IMR-90 (cell line): ENCODE measurements around the gene PXDC1. TPM values are rescaled to one million over a fixed set of nuclear protein-coding genes. Genes with fewer than 3 reads are reported as not detected.

Experiments used
- ATAC-seq: fragments of 200-7000 bp; cut with Tn5 transposase; 2 replicates; pipeline ENCODE4 v1.9.1; 2020; ENCODE audit warnings: low read depth, mild to moderate bottlenecking, moderate library complexity
- BruUV-seq: library from RNA; stranded (reverse); fragments of 400-500 nt; replicated peaks from 2 replicates; lab custom pipeline; 2021; lab: Mats Ljungman, UMichigan
- CTCF ChIA-PET: fragments of 300-600 bp; formaldehyde crosslinking; extraction: SDS; loops from one replicate; lab custom pipeline; 2021; ENCODE audit warnings: antibody characterized with exemption; lab: Yijun Ruan, JAX
- POLR2A ChIA-PET: fragments of 300-600 bp; sonication (Branson Sonifier 250); formaldehyde crosslinking; loops from one replicate; lab custom pipeline; 2022; ENCODE audit warnings: antibody characterized with exemption; ENCODE audit not compliant: unreplicated experiment; lab: Charles Lee
- DNase-seq: peaks from one replicate; pipeline ENCODE4 v3.0.0; 2013
- H2AFZ ChIP-seq: replicated peaks from 2 replicates; pipeline ENCODE3; 2013; ENCODE audit warnings: low read length, mild to moderate bottlenecking; ENCODE audit not compliant: poor library complexity
- H2AK5ac ChIP-seq: 2 replicates; pipeline ENCODE4 v1.6.1; 2013; ENCODE audit warnings: low read depth, low read length, inconsistent platforms
- H2AK9ac ChIP-seq: replicated peaks from 2 replicates; pipeline ENCODE3; 2013; ENCODE audit warnings: mild to moderate bottlenecking, low read depth, low read length, moderate library complexity; ENCODE audit not compliant: poor library complexity
- H2BK120ac ChIP-seq: 2 replicates; pipeline ENCODE4 v1.6.1; 2013; ENCODE audit warnings: low read depth, low read length, inconsistent platforms
- H2BK15ac ChIP-seq: 3 replicates; pipeline ENCODE4 v1.6.1; 2013; ENCODE audit warnings: low read depth, low read length, inconsistent platforms
- H2BK20ac ChIP-seq: 2 replicates; pipeline ENCODE4 v1.6.1; 2013; ENCODE audit warnings: low read depth, mild to moderate bottlenecking, inconsistent platforms, low read length, moderate library complexity
- H2BK5ac ChIP-seq: 2 replicates; pipeline ENCODE4 v1.6.1; 2013; ENCODE audit warnings: mild to moderate bottlenecking, low read depth, low read length, inconsistent platforms; ENCODE audit not compliant: poor library complexity, severe bottlenecking
- H3K14ac ChIP-seq: replicated peaks from 2 replicates; pipeline ENCODE4 v1.6.1; 2013; ENCODE audit warnings: low read depth, low read length, inconsistent platforms
- H3K18ac ChIP-seq: 2 replicates; pipeline ENCODE4 v1.6.1; 2013; ENCODE audit warnings: low read depth, low read length, control low read depth
- H3K23ac ChIP-seq: 2 replicates; pipeline ENCODE4 v1.6.1; 2013; ENCODE audit warnings: low read depth, low read length, inconsistent platforms
- H3K27ac ChIP-seq: 2 replicates; pipeline ENCODE4 v1.5.1; 2013; ENCODE audit warnings: mild to moderate bottlenecking, control low read depth, low read length; ENCODE audit not compliant: insufficient read depth
- H3K27me3 ChIP-seq: 2 replicates; pipeline ENCODE4 v1.6.1; 2013; ENCODE audit warnings: low read length; ENCODE audit not compliant: control insufficient read depth, insufficient read depth
- H3K36me3 ChIP-seq: 2 replicates; pipeline ENCODE4 v1.6.1; 2013; ENCODE audit warnings: low read length, mixed read lengths; ENCODE audit not compliant: control insufficient read depth, insufficient read depth
- H3K4ac ChIP-seq: 2 replicates; pipeline ENCODE4 v1.6.1; 2013; ENCODE audit warnings: low read depth, low read length, inconsistent platforms
- H3K4me1 ChIP-seq: 2 replicates; pipeline ENCODE4 v1.6.1; 2013; ENCODE audit warnings: low read length, mixed read lengths; ENCODE audit not compliant: control insufficient read depth, insufficient read depth
- H3K4me2 ChIP-seq: 2 replicates; pipeline ENCODE4 v1.6.1; 2013; ENCODE audit warnings: low read depth, mild to moderate bottlenecking, control low read depth, low read length, moderate library complexity
- H3K4me3 ChIP-seq: 2 replicates; pipeline ENCODE4 v1.5.1; 2013; ENCODE audit warnings: low read depth, mild to moderate bottlenecking, control low read depth, low read length, moderate library complexity; ENCODE audit not compliant: insufficient read depth
- H3K56ac ChIP-seq: 2 replicates; pipeline ENCODE4 v1.6.1; 2013; ENCODE audit warnings: low read length, inconsistent platforms; ENCODE audit not compliant: insufficient read depth; ENCODE audit errors: extremely low read depth
- H3K79me1 ChIP-seq, 2 experiments: 2 replicates each; pipeline ENCODE4 v1.6.1; 2013; ENCODE audit warnings: low read length in 2 of 2, inconsistent platforms in 1 of 2, low read depth in 1 of 2
- H3K9ac ChIP-seq: 2 replicates; pipeline ENCODE4 v1.6.1; 2013; ENCODE audit warnings: low read depth, low read length, control low read depth
- H3K9me1 ChIP-seq: 2 replicates; pipeline ENCODE4 v1.6.1; 2013; ENCODE audit warnings: low read length, inconsistent platforms; ENCODE audit not compliant: insufficient read depth
- H3K9me3 ChIP-seq: 2 replicates; pipeline ENCODE4 v1.6.1; 2013; ENCODE audit warnings: low read length; ENCODE audit not compliant: control insufficient read depth, insufficient read depth
- H4K20me1 ChIP-seq: 2 replicates; pipeline ENCODE4 v1.6.1; 2013; ENCODE audit warnings: low read length, inconsistent platforms; ENCODE audit not compliant: insufficient read depth
- H4K5ac ChIP-seq: 2 replicates; pipeline ENCODE4 v1.6.1; 2013; ENCODE audit warnings: mild to moderate bottlenecking, low read depth, low read length, control low read depth
- H4K8ac ChIP-seq, 2 experiments: 2 replicates each; pipeline ENCODE4 v1.6.1; 2013; ENCODE audit warnings: low read depth in 2 of 2, low read length in 2 of 2, control low read depth in 1 of 2, inconsistent platforms in 1 of 2
- H4K91ac ChIP-seq: 2 replicates; pipeline ENCODE4 v1.6.1; 2013; ENCODE audit warnings: low read depth, low read length, inconsistent platforms; ENCODE audit not compliant: insufficient read depth
- BHLHE40 ChIP-seq: fragments of 150-350 bp; IDR thresholded peaks from 2 replicates; pipeline ENCODE4 v1.6.1; 2016; ENCODE audit warnings: mild to moderate bottlenecking, low read depth, low read length
- CEBPB ChIP-seq: IDR thresholded peaks from 2 replicates; pipeline ENCODE4 v1.6.1; 2012; ENCODE audit warnings: low read depth, low read length, improper control_type of control experiment
- MAZ ChIP-seq: IDR thresholded peaks from 2 replicates; pipeline ENCODE4 v1.6.1; 2012; ENCODE audit warnings: low read depth, mild to moderate bottlenecking, low read length, improper control_type of control experiment, moderate library complexity, borderline replicate concordance
- MXI1 ChIP-seq: IDR thresholded peaks from 2 replicates; pipeline ENCODE4 v1.6.1; 2012; ENCODE audit warnings: low read depth, mild to moderate bottlenecking, low read length, moderate library complexity, borderline replicate concordance
- RAD21 ChIP-seq: IDR thresholded peaks from 2 replicates; pipeline ENCODE4 v1.6.1; 2012; ENCODE audit warnings: low read length, improper control_type of control experiment
- RCOR1 ChIP-seq: IDR thresholded peaks from 2 replicates; pipeline ENCODE4 v1.6.1; 2012; ENCODE audit warnings: mild to moderate bottlenecking, low read length, improper control_type of control experiment; ENCODE audit not compliant: insufficient replicate concordance
- RFX5 ChIP-seq: IDR thresholded peaks from 2 replicates; pipeline ENCODE4 v1.8.0; 2012; ENCODE audit warnings: low read depth, mild to moderate bottlenecking, low read length, moderate library complexity
- SMC3 ChIP-seq: fragments of 150-350 bp; IDR thresholded peaks from 2 replicates; pipeline ENCODE4 v1.6.1; 2016; ENCODE audit warnings: low read depth, mild to moderate bottlenecking, antibody characterized with exemption, low read length, moderate library complexity
- USF2 ChIP-seq: fragments of 150-350 bp; IDR thresholded peaks from 2 replicates; pipeline ENCODE4 v1.6.1; 2017; ENCODE audit warnings: mild to moderate bottlenecking, antibody characterized with exemption, low read length, low read depth
- WGBS, 2 experiments: methylation state at CpG; one replicate each; pipeline versions ENCODE4 v1.1.5 to v1.1.7; 2013; ENCODE audit warnings: missing lambda C conversion rate in 2 of 2; ENCODE audit not compliant: insufficient read length in 1 of 2; ENCODE audit errors: extremely low coverage in 2 of 2; 5-methylcytosine and 5-hydroxymethylcytosine counted together
- dilution Hi-C: fragments of 300-500 bp; cut with HindIII; formaldehyde crosslinking; loops from one replicate; pipeline ENCODE4 v1.14.3; 2018; ENCODE audit warnings: low sequenced_read_pairs; ENCODE audit not compliant: unreplicated experiment
- in situ Hi-C: fragments of 300-500 bp; cut with MboI; formaldehyde crosslinking; loops from 3 replicates; pipeline ENCODE4 v1.14.3; 2019; ENCODE audit warnings: low sequenced_read_pairs, inconsistent platforms, mixed read lengths
- intact Hi-C: fragments of 100-400 bp; cut with micrococcal nuclease; formaldehyde crosslinking; loops from 2 replicates; pipeline ENCODE4 v1.10.0; 2022
- polyA plus RNA-seq, 3 experiments: library from polyadenylated mRNA; depleted of rRNA; stranded (reverse); fragments of >200 nt; gene quantifications; 2 replicates each; pipeline ENCODE4 v1.2.3, GENCODE V29; 2012; ENCODE audit warnings: low replicate concordance in 1 of 3
- total RNA-seq: library from RNA; depleted of rRNA; stranded (reverse); fragments of >200 nt; gene quantifications from 2 replicates; pipeline ENCODE4 v1.2.3, GENCODE V29; 2012
- TF ChIP-seq, protein P1 (sequence below): conservative IDR thresholded peaks from 2 replicates; pipeline ENCODE4 v1.5.1; 2012; ENCODE audit warnings: mild to moderate bottlenecking, low read depth, low read length, improper control_type of control experiment

Gene PXDC1
- total and polyA plus RNA-seq, 2 of the 4 experiments (the other 2 are of a cell fraction) = 63.3 to 72.2 TPM

DNA sequence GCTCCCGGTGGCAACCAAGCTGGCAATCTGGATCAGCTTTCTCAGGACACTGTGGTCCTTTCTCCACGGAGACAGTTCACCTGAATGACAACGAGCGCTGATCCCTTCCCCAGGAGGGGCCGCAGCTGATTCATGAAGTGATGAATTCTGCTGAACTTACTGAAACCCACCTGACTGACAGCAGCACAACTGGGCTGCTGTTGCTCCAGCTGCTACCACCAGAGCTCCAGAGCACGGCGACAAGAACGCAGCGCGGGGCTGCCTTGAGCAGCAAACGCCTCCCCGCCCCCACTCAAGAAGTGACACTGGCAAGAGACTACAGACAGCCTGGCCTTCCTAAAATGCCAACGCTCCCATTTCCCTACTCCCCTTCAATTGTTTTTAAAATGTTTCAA, 10.0 kb downstream of the PXDC1 start:
- Histone ChIP-seq H3K79me1 (peaks cover 22 to 86% of the 10 kb centered on the region in 2 experiments), H3K4me3 (no peak overlapping the region), H3K9me3 (no peaks in the 10 kb centered on the region), H3K23ac (no peak overlapping the region), H2AFZ (no peak overlapping the region), H3K27ac (no peak overlapping the region), H2BK15ac (no peak overlapping the region), H2AK5ac (no peak overlapping the region), H2BK120ac (no peak overlapping the region), H3K4me1 (peaks cover 32% of the 10 kb centered on the region), H3K36me3 (peaks cover 25% of the 10 kb centered on the region), H2BK5ac (no peak overlapping the region), H3K14ac (no peak overlapping the region), H2AK9ac (no peak overlapping the region), H2BK20ac (no peak overlapping the region), H3K27me3 (no peaks in the 10 kb centered on the region), H4K5ac (no peak overlapping the region), H3K9me1 (peaks cover 25% of the 10 kb centered on the region; the same call in 1 of the 2 replicates), H3K4me2 (no peak overlapping the region), H4K91ac (no peak overlapping the region), H3K56ac (no peak overlapping the region), H3K9ac (no peak overlapping the region), H3K18ac (no peak overlapping the region), H3K4ac (no peak overlapping the region), H4K8ac (no peak overlapping the region), H4K20me1 (peaks cover 100% of the 10 kb centered on the region)
- WGBS, 2 experiments = 89% methylated on average over 5 of the region's 13 CpGs; no CpG with 5 or more reads in 1 of the 2 experiments
- POLR2A ChIA-PET = no interaction called here
- intact Hi-C loops (loop anchor here (10.0 kb wide), 1 partner anchor 413 kb away; no protein-coding TSS in a partner anchor), dilution Hi-C loops (no loop called here), in situ Hi-C loops (loop anchor here (10.0 to 25.0 kb wide), 2 partner anchors 143 to 604 kb away; no protein-coding TSS in a partner anchor)
- no peak for ATAC-seq
- no TSS peak for BruUV-seq
- no peak for TF ChIP-seq USF2
- TF ChIP-seq RFX5 = no peak
- TF ChIP-seq BHLHE40 = no peak
- no peak for TF ChIP-seq RAD21
- TF ChIP-seq MXI1 = no peak
- no peak for TF ChIP-seq SMC3
- TF ChIP-seq CEBPB = no peak
- TF ChIP-seq, protein P1, sequence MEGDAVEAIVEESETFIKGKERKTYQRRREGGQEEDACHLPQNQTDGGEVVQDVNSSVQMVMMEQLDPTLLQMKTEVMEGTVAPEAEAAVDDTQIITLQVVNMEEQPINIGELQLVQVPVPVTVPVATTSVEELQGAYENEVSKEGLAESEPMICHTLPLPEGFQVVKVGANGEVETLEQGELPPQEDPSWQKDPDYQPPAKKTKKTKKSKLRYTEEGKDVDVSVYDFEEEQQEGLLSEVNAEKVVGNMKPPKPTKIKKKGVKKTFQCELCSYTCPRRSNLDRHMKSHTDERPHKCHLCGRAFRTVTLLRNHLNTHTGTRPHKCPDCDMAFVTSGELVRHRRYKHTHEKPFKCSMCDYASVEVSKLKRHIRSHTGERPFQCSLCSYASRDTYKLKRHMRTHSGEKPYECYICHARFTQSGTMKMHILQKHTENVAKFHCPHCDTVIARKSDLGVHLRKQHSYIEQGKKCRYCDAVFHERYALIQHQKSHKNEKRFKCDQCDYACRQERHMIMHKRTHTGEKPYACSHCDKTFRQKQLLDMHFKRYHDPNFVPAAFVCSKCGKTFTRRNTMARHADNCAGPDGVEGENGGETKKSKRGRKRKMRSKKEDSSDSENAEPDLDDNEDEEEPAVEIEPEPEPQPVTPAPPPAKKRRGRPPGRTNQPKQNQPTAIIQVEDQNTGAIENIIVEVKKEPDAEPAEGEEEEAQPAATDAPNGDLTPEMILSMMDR = no peak
- no peak for TF ChIP-seq MAZ
- TF ChIP-seq RCOR1 = no peak
- CTCF ChIA-PET = interaction anchor here (0.7 to 2.9 kb wide), 3 partner anchors 92 to 256 kb away, joined by 3 to 12 read pairs (median 4); partner anchors contain the start of gene FAM50B
- no peak for DNase-seq
